WTC11 (cell line): ENCODE data around the gene CCDC12. TPM values are rescaled to one million over a fixed set of nuclear protein-coding genes. Genes with fewer than 3 reads are reported as not detected.

Experiments
- ATAC-seq: fragments of 200-7000 bp; cut with Tn5 transposase; 2 replicates; pipeline ENCODE4 v1.10.0; 2021; ENCODE audit warnings: mild to moderate bottlenecking, moderate library complexity
- CTCF ChIA-PET: fragments of 300-600 bp; sonication (Branson Sonifier 250); formaldehyde crosslinking; loops from one replicate; lab custom pipeline; 2021; ENCODE audit warnings: antibody characterized with exemption; lab: Charles Lee
- POLR2A ChIA-PET: fragments of 350-600 bp; sonication (Branson Sonifier 250); formaldehyde crosslinking; loops from one replicate; lab custom pipeline; 2021; ENCODE audit warnings: antibody characterized with exemption; lab: Charles Lee
- DNase-seq: peaks from one replicate; pipeline ENCODE4 v3.0.0; 2021; ENCODE audit warnings: low spot score
- H3K27ac Mint-ChIP-seq: 2 replicates; pipeline ENCODE4 v1.8.0; 2021; ENCODE audit warnings: mixed read lengths
- H3K27me3 Mint-ChIP-seq: 2 replicates; pipeline ENCODE4 v1.8.0; 2021; ENCODE audit warnings: low read depth, mild to moderate bottlenecking, moderate library complexity, mixed read lengths
- H3K36me3 Mint-ChIP-seq: 2 replicates; pipeline ENCODE4 v1.8.0; 2021; ENCODE audit warnings: mixed read lengths
- H3K4me1 Mint-ChIP-seq: 2 replicates; pipeline ENCODE4 v1.8.0; 2022; ENCODE audit warnings: mixed read lengths
- H3K4me3 Mint-ChIP-seq: 2 replicates; pipeline ENCODE4 v1.8.0; 2021; ENCODE audit warnings: mild to moderate bottlenecking, moderate library complexity, mixed read lengths
- H3K9me3 Mint-ChIP-seq: 2 replicates; pipeline ENCODE4 v1.8.0; 2021; ENCODE audit warnings: mixed read lengths
- ATF6 ChIP-seq: sonication (generic); formaldehyde crosslinking; IDR thresholded peaks from 2 replicates; pipeline ENCODE4 v1.8.1; 2023; ENCODE audit warnings: mild to moderate bottlenecking, missing genetic modification reagents
- E2F5 ChIP-seq: sonication (generic); formaldehyde crosslinking; IDR thresholded peaks from 2 replicates; pipeline ENCODE4 v1.8.1; 2022; ENCODE audit warnings: mild to moderate bottlenecking, moderate library complexity, missing genetic modification reagents
- ELF4 ChIP-seq: sonication (generic); formaldehyde crosslinking; IDR thresholded peaks from 2 replicates; pipeline ENCODE4 v1.8.1; 2022; ENCODE audit warnings: low read depth, mild to moderate bottlenecking, moderate library complexity, missing genetic modification reagents
- ESRRA ChIP-seq: sonication (generic); formaldehyde crosslinking; IDR thresholded peaks from 2 replicates; pipeline ENCODE4 v1.8.1; 2022; ENCODE audit warnings: mild to moderate bottlenecking, missing genetic modification reagents, borderline replicate concordance
- ETV6 ChIP-seq: sonication (generic); formaldehyde crosslinking; IDR thresholded peaks from 2 replicates; pipeline ENCODE4 v1.8.1; 2022; ENCODE audit warnings: mild to moderate bottlenecking, missing genetic modification reagents
- FOXJ3 ChIP-seq: sonication (generic); formaldehyde crosslinking; IDR thresholded peaks from 2 replicates; pipeline ENCODE4 v1.9.0; 2021; ENCODE audit warnings: missing genetic modification reagents, mild to moderate bottlenecking, borderline replicate concordance
- FOXP4 ChIP-seq: sonication (generic); formaldehyde crosslinking; IDR thresholded peaks from 2 replicates; pipeline ENCODE4 v1.8.0; 2022; ENCODE audit warnings: mild to moderate bottlenecking, missing genetic modification reagents
- GTF2I ChIP-seq: fragments of 250-450 bp; sonication (Bioruptor Pico); conservative IDR thresholded peaks from 2 replicates; pipeline ENCODE4 v1.4.0; 2021; ENCODE audit warnings: mild to moderate bottlenecking
- IRF1 ChIP-seq: sonication (generic); formaldehyde crosslinking; IDR thresholded peaks from 2 replicates; pipeline ENCODE4 v1.8.0; 2023; ENCODE audit warnings: missing genetic modification reagents
- JAZF1 ChIP-seq: fragments of 250-450 bp; sonication (Bioruptor Pico); IDR thresholded peaks from 2 replicates; pipeline ENCODE4 v1.9.0; 2021; ENCODE audit warnings: moderate library complexity, mild to moderate bottlenecking, inconsistent platforms
- NFATC4 ChIP-seq: fragments of 250-450 bp; sonication (Bioruptor Pico); IDR thresholded peaks from 2 replicates; pipeline ENCODE4 v1.9.0; 2021; ENCODE audit warnings: mild to moderate bottlenecking
- NR3C1 ChIP-seq: sonication (generic); formaldehyde crosslinking; conservative IDR thresholded peaks from 2 replicates; pipeline ENCODE4 v1.8.1; 2023; ENCODE audit warnings: low read depth, mild to moderate bottlenecking, missing genetic modification reagents
- OVOL2 ChIP-seq: fragments of 250-450 bp; sonication (Bioruptor Pico); IDR thresholded peaks from 2 replicates; pipeline ENCODE4 v1.9.0; 2021; ENCODE audit warnings: mild to moderate bottlenecking, borderline replicate concordance
- PREB ChIP-seq: sonication (generic); formaldehyde crosslinking; IDR thresholded peaks from 2 replicates; pipeline ENCODE4 v1.8.1; 2022; ENCODE audit warnings: mild to moderate bottlenecking, missing genetic modification reagents, moderate library complexity, borderline replicate concordance
- SP1 ChIP-seq: sonication (generic); formaldehyde crosslinking; conservative IDR thresholded peaks from 2 replicates; pipeline ENCODE4 v1.8.1; 2022; ENCODE audit warnings: missing genetic modification reagents
- TP53 ChIP-seq: sonication (generic); formaldehyde crosslinking; IDR thresholded peaks from 2 replicates; pipeline ENCODE4 v1.8.1; 2023; ENCODE audit warnings: mild to moderate bottlenecking, missing genetic modification reagents
- USF1 ChIP-seq: sonication (generic); formaldehyde crosslinking; IDR thresholded peaks from 2 replicates; pipeline ENCODE4 v1.8.0; 2022; ENCODE audit warnings: mild to moderate bottlenecking, missing genetic modification reagents
- ZBTB21 ChIP-seq: sonication (generic); formaldehyde crosslinking; IDR thresholded peaks from 2 replicates; pipeline ENCODE4 v1.8.1; 2023; ENCODE audit warnings: mild to moderate bottlenecking, missing genetic modification reagents, borderline replicate concordance
- ZNF263 ChIP-seq: sonication (generic); formaldehyde crosslinking; IDR thresholded peaks from 2 replicates; pipeline ENCODE4 v1.8.1; 2022; ENCODE audit warnings: low read depth, mild to moderate bottlenecking, moderate library complexity, missing genetic modification reagents
- ZNF281 ChIP-seq: sonication (generic); formaldehyde crosslinking; IDR thresholded peaks from 2 replicates; pipeline ENCODE4 v1.8.0; 2023; ENCODE audit warnings: mild to moderate bottlenecking, missing genetic modification reagents
- ZNF416 ChIP-seq: fragments of 250-450 bp; sonication (Bioruptor Pico); IDR thresholded peaks from 2 replicates; pipeline ENCODE4 v1.9.0; 2021; ENCODE audit warnings: mild to moderate bottlenecking, inconsistent platforms
- ZSCAN18 ChIP-seq: fragments of 250-450 bp; sonication (Bioruptor Pico); IDR thresholded peaks from 2 replicates; pipeline ENCODE4 v2.1.2; 2022; ENCODE audit warnings: mild to moderate bottlenecking, moderate library complexity
- total RNA-seq: library from RNA; stranded (reverse); gene quantifications from 3 replicates; pipeline ENCODE4 v1.2.3, GENCODE V29; 2021

The CCDC12 gene
- total RNA-seq, 1 experiment from 2014 or later, result 59.1 TPM

- TF ChIP-seq ELF4 (CRISPR knock-in tag) (no peak), ZNF263 (no peak), ZNF281 (CRISPR knock-in tag) (no peak), TP53 (CRISPR knock-in tag) (no peak), FOXJ3 (CRISPR knock-in tag) (no peak), JAZF1 (no peak), ZNF416 (CRISPR knock-in tag) (no peak), FOXP4 (no peak), ETV6 (CRISPR knock-in tag) (no peak), ZSCAN18 (CRISPR knock-in tag) (no peak), E2F5 (no peak)
Observed at GRCh38 chr3:46997453-46998091, 21.0 kb upstream of the CCDC12 start (continued).

- no peaks in the 10 kb centered on the region for H3K27me3 Mint-ChIP-seq
- no peak for DNase-seq
- H3K27ac Mint-ChIP-seq, result no peak overlapping the region
- POLR2A ChIA-PET, result interaction anchor here (1.2 kb wide), 1 partner anchor 15 kb away, joined by 3 read pairs; no protein-coding TSS in a partner anchor
- no peak overlapping the region for H3K4me3 Mint-ChIP-seq
- peaks cover 3% of the 10 kb centered on the region for H3K4me1 Mint-ChIP-seq
- H3K36me3 Mint-ChIP-seq, result peaks cover 4% of the 10 kb centered on the region; the same call in 1 of the 2 replicates
- H3K9me3 Mint-ChIP-seq, result no peaks in the 10 kb centered on the region
- ATAC-seq, result no peak
- CTCF ChIA-PET, result interaction anchor here (0.6 to 4.0 kb wide), 4 partner anchors 15 to 393 kb away, joined by 3 to 59 read pairs (median 6); no protein-coding TSS in a partner anchor
- no peak for TF ChIP-seq ZNF263
- no peak for TF ChIP-seq USF1
- no peak for TF ChIP-seq IRF1
- TF ChIP-seq OVOL2, result no peak
- no peak for TF ChIP-seq ZBTB21 (CRISPR knock-in tag)
- no peak for TF ChIP-seq NR3C1 (CRISPR knock-in tag)
- TF ChIP-seq ATF6 (CRISPR knock-in tag), result no peak
- no peak for TF ChIP-seq ESRRA
- no peak for TF ChIP-seq PREB
- TF ChIP-seq JAZF1, result no peak
- no peak for TF ChIP-seq SP1 (CRISPR knock-in tag)
- no peak for TF ChIP-seq FOXJ3 (CRISPR knock-in tag)
- TF ChIP-seq GTF2I (CRISPR knock-in tag), result no peak
- TF ChIP-seq NFATC4, result no peak
Observed at GRCh38 chr3:46996689-46997452, 20.3 kb upstream of the CCDC12 start.
